HG02884 (cell line): Measurements from ENCODE around the gene KIAA0586.
"Not testable (repeated sequence)": the region's sequence is repeated elsewhere in the genome, so short reads cannot be mapped to it uniquely, and the experiment has no call there.

Source experiments
- ATAC-seq: cut with Tn5 transposase; IDR thresholded peaks from one replicate; pipeline ENCODE4 v1.9.1; 2021; ENCODE audit warnings: mild to moderate bottlenecking, moderate library complexity; ENCODE audit not compliant: unreplicated experiment

Gene KIAA0586

GRCh38 chr14:58427281-58428117, at the start of gene KIAA0586, which contains the start of gene TIMM9:
Gene KIAA0586, plus strand, starts transcription at chr14:58427719. Its CDS starts 546 bp downstream, at chr14:58428265.
Gene TIMM9, minus strand, starts transcription at chr14:58427531. Its CDS starts 15,586 bp downstream, at chr14:58411945.
- peak; percentile 87 for ATAC-seq

GRCh38 chr14:58390830-58391229, 36.7 kb upstream of the KIAA0586 start:
- ATAC-seq: no peak

GRCh38 chr14:58395562-58395811, 32.0 kb upstream of the KIAA0586 start:
- ATAC-seq: no peak

GRCh38 chr14:58395812-58396788, 31.4 kb upstream of the KIAA0586 start, which contains the start of gene TOMM20L:
Gene TOMM20L, plus strand, starts transcription at chr14:58395930. Its CDS starts 28 bp downstream, at chr14:58395958.
- peak; percentile 89 for ATAC-seq

- ATAC-seq: no peak
Observed at GRCh38 chr14:58397156-58397555, 30.4 kb upstream of the KIAA0586 start.

GRCh38 chr14:58398495-58398894, 29.0 kb upstream of the KIAA0586 start:
- no peak for ATAC-seq

- no peak for ATAC-seq
Observed at GRCh38 chr14:58398895-58399294, 28.6 kb upstream of the KIAA0586 start.

GRCh38 chr14:58401587-58401986, 25.9 kb upstream of the KIAA0586 start:
- ATAC-seq: no peak

- ATAC-seq: no peak
Observed at GRCh38 chr14:58408681-58409215, 18.8 kb upstream of the KIAA0586 start.

- no peak for ATAC-seq
Observed at GRCh38 chr14:58414845-58415244, 12.7 kb upstream of the KIAA0586 start.

- ATAC-seq: no peak
Observed at GRCh38 chr14:58415636-58416547, 11.6 kb upstream of the KIAA0586 start.

- ATAC-seq: not testable (repeated sequence)
Observed at GRCh38 chr14:58416934-58417333, 10.6 kb upstream of the KIAA0586 start.

GRCh38 chr14:58426670-58427280, 744 bp upstream of the KIAA0586 start:
- ATAC-seq: no peak

GRCh38 chr14:58428118-58428683, 682 bp downstream of the KIAA0586 start:
- ATAC-seq: no peak

GRCh38 chr14:58430156-58430555, 2.6 kb downstream of the KIAA0586 start:
- ATAC-seq: no peak

GRCh38 chr14:58439476-58439875, 12.0 kb downstream of the KIAA0586 start:
- ATAC-seq: no peak

GRCh38 chr14:58444627-58445026, 17.1 kb downstream of the KIAA0586 start:
- no peak for ATAC-seq

- ATAC-seq: no peak
Observed at GRCh38 chr14:58455593-58456265, 28.2 kb downstream of the KIAA0586 start.

- ATAC-seq: no peak
Observed at GRCh38 chr14:58460772-58461171, 33.3 kb downstream of the KIAA0586 start.
